Measurements from ENCODE around the gene WDR20. TPM values are rescaled to one million over a fixed set of nuclear protein-coding genes. Genes with fewer than 3 reads are reported as not detected.

The WDR20 gene
- total RNA-seq, 4 donors from 2014 or later = 27.6 to 36.7 (median 33.6) TPM

DNA sequence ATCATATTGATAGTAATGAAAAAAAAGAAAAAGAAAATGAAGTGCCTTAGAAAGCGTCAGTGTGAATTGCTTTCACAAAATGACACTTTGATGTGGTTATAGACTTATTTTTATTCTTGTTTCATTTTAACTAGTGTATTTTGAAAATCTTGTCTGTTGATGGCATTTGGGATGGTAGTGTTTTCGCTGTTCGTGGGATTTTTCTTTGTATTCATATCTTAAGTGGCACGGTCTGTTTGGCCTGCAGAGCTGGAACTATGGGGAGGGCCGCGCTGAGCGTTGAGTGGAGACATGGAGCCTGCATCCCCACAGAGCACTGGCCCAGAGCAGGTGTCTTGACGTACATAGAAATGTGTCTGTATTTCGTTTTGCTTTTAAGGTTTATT is 61.6 kb downstream of the WDR20 start:
- Histone ChIP-seq H3K36me3 (peaks cover 0 to 66% (median 0%) of the 10 kb centered on the region in 3 donors), H3K9me3 (no peaks in the 10 kb centered on the region), H3K27ac (no peak overlapping the region), H3K27me3 (no peaks in the 10 kb centered on the region), H3K4me1 (peaks cover 0 to 8% (median 0%) of the 10 kb centered on the region in 4 donors), H3K4me3 (no peak overlapping the region)
- no peak for DNase-seq
- TF ChIP-seq, protein P1, sequence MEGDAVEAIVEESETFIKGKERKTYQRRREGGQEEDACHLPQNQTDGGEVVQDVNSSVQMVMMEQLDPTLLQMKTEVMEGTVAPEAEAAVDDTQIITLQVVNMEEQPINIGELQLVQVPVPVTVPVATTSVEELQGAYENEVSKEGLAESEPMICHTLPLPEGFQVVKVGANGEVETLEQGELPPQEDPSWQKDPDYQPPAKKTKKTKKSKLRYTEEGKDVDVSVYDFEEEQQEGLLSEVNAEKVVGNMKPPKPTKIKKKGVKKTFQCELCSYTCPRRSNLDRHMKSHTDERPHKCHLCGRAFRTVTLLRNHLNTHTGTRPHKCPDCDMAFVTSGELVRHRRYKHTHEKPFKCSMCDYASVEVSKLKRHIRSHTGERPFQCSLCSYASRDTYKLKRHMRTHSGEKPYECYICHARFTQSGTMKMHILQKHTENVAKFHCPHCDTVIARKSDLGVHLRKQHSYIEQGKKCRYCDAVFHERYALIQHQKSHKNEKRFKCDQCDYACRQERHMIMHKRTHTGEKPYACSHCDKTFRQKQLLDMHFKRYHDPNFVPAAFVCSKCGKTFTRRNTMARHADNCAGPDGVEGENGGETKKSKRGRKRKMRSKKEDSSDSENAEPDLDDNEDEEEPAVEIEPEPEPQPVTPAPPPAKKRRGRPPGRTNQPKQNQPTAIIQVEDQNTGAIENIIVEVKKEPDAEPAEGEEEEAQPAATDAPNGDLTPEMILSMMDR (IDR thresholded peaks at IDR 0.05) = no peak
- no peak for TF ChIP-seq POLR2A (IDR thresholded peaks at IDR 0.05)

GRCh38 chr14:102201776-102202175 is 62.1 kb downstream of the WDR20 start:
- TF ChIP-seq POLR2A (IDR thresholded peaks at IDR 0.05) = no peak
- TF ChIP-seq, protein P1 (IDR thresholded peaks at IDR 0.05) = no peak

DNA sequence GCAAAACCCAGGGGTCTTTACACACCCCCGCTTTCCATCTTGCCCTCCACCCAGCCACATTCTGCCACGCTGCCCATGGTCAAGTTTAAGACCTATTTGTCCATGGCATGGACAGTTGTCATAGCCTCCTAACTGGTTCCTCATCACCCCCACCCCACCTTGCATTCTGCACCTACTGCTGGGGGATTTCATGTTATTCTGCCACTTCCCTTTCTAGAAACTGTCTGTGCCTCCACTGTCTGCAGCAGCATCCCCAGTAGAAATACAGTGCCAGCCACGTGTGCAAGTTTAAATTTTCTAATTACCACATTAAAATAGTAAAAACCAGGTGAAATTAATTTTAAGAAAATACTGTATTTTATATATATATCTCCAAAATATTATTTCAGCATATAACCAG is 63.2 kb downstream of the WDR20 start:
- TF ChIP-seq, protein P1 (IDR thresholded peaks at IDR 0.05) = no peak
- TF ChIP-seq POLR2A (IDR thresholded peaks at IDR 0.05) = no peak
- H3K36me3 ChIP-seq = peaks cover 0 to 69% (median 0%) of the 10 kb centered on the region in 3 donors
- DNase-seq = no peak

More at GRCh38 chr14:102201776-102202175, 62.1 kb downstream of the WDR20 start:
- Histone ChIP-seq H3K9me3 (no peaks in the 10 kb centered on the region), H3K4me3 (no peak overlapping the region), H3K36me3 (peaks cover 0 to 66% (median 0%) of the 10 kb centered on the region in 3 donors), H3K27me3 (no peaks in the 10 kb centered on the region), H3K4me1 (peaks cover 0 to 4% (median 0%) of the 10 kb centered on the region in 4 donors), H3K27ac (no peak overlapping the region)
- DNase-seq = no peak

DNA sequence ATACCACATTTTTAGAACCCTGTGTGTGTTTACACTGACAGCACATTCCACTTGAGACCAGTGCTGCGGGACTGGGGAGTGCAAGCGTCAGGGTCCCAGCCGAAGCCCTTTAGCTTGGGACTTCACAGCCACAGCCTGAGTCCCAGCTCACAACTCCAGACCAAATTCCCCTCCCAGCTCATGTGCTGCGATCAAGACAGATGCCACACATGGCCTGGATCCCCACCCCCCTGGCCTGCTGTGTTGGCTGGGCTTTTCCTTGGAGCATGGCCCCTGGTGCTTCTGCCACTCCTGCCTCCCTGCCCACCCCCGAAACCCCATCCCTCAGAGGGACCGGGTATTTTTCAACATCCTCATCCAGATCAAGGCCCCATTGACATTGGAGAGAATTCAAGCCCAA is 63.7 kb downstream of the WDR20 start:
- H3K9me3 ChIP-seq = no peaks in the 10 kb centered on the region
- DNase-seq = peak in 1 of 3 donors; percentile 42
- no peak overlapping the region for H3K4me3 ChIP-seq
- peaks cover 0 to 69% (median 0%) of the 10 kb centered on the region in 3 donors for H3K36me3 ChIP-seq
- no peaks in the 10 kb centered on the region for H3K27me3 ChIP-seq
- no peak overlapping the region for H3K27ac ChIP-seq
- no peaks in the 10 kb centered on the region for H3K4me1 ChIP-seq
- no peak for TF ChIP-seq POLR2A (IDR thresholded peaks at IDR 0.05)
- TF ChIP-seq, protein P1 (IDR thresholded peaks at IDR 0.05) = no peak

More for the DNA sequence above, 63.2 kb downstream of the WDR20 start:
- no peaks in the 10 kb centered on the region for H3K27me3 ChIP-seq
- no peaks in the 10 kb centered on the region for H3K4me1 ChIP-seq
- H3K9me3 ChIP-seq = no peaks in the 10 kb centered on the region
- H3K4me3 ChIP-seq = no peak overlapping the region
- H3K27ac ChIP-seq = no peak overlapping the region

- Histone ChIP-seq H3K27me3 (no peaks in the 10 kb centered on the region), H3K27ac (no peak overlapping the region), H3K9me3 (no peaks in the 10 kb centered on the region), H3K36me3 (peaks cover 0 to 75% (median 0%) of the 10 kb centered on the region in 3 donors), H3K4me1 (no peaks in the 10 kb centered on the region), H3K4me3 (no peak overlapping the region)
- TF ChIP-seq POLR2A (IDR thresholded peaks at IDR 0.05) = no peak
- TF ChIP-seq, protein P1 (IDR thresholded peaks at IDR 0.05) = no peak
- no peak for DNase-seq
Measured at GRCh38 chr14:102205560-102205959, 65.9 kb downstream of the WDR20 start.

GRCh38 chr14:102206918-102207317 is 67.2 kb downstream of the WDR20 start:
- Histone ChIP-seq H3K27me3 (no peaks in the 10 kb centered on the region), H3K27ac (no peak overlapping the region), H3K4me3 (no peak overlapping the region), H3K4me1 (no peaks in the 10 kb centered on the region), H3K36me3 (peaks cover 0 to 88% (median 0%) of the 10 kb centered on the region in 3 donors), H3K9me3 (no peaks in the 10 kb centered on the region)
- peak in 1 of 3 donors; percentile 30 for DNase-seq
- no peak for TF ChIP-seq POLR2A (IDR thresholded peaks at IDR 0.05)
- TF ChIP-seq, protein P1 (IDR thresholded peaks at IDR 0.05) = no peak

All from Peyer's patch (tissue), 4 donors.